Measurements from ENCODE around the gene REXO4. TPM values are rescaled to one million over a fixed set of nuclear protein-coding genes. Genes with fewer than 3 reads are reported as not detected.

Gene REXO4
- total and polyA plus RNA-seq, 4 donors: 7.4 to 12.1 (median 9.1) TPM

DNA sequence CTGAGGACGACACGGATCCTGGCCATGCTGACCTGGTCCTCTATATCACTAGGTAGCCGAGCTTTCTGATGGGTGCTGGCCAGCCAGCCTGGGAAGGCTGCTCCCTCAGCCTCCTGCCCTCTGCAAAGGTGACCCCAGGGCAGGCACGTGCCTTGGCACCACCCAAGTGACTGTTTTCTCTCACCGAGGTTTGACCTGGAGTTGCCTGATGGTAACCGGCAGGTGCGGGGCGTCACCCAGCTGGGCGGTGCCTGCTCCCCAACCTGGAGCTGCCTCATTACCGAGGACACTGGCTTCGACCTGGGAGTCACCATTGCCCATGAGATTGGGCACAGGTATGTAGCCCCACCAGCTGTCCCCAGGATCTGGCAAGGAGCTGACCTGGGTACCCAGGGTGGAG is 8.2 kb upstream of the REXO4 start:
- Histone ChIP-seq H3K27me3 (ENCODE audit: control insufficient read depth in 4 of 4, insufficient read depth in 4 of 4, low read length in 3 of 4) (no peaks in the 10 kb centered on the region), H3K9me3 (ENCODE audit: control insufficient read depth in 4 of 4, low read length in 3 of 4) (no peaks in the 10 kb centered on the region), H3K36me3 (ENCODE audit: control insufficient read depth in 4 of 4, insufficient read depth in 3 of 4, low read depth in 1 of 4, low read length in 3 of 4) (no peaks in the 10 kb centered on the region), H3K27ac (ENCODE audit: low read depth in 1 of 2, low read length in 2 of 2) (peak overlapping the region in 1 of 2 donors; percentile 7), H3K4me1 (ENCODE audit: control insufficient read depth in 4 of 4, insufficient read depth in 4 of 4, low read length in 3 of 4) (peaks cover 0 to 8% (median 4%) of the 10 kb centered on the region in 4 donors), H3K9ac (ENCODE audit: low read depth in 1 of 2, low read length in 2 of 2) (no peak overlapping the region), H3K4me3 (ENCODE audit: low read depth in 1 of 3, low read length in 3 of 3) (no peak overlapping the region)
- 76% methylated on average over 11 of the region's 11 CpGs for WGBS
- no peak for DNase-seq (ENCODE audit: low spot score)
- TF ChIP-seq, protein P1, sequence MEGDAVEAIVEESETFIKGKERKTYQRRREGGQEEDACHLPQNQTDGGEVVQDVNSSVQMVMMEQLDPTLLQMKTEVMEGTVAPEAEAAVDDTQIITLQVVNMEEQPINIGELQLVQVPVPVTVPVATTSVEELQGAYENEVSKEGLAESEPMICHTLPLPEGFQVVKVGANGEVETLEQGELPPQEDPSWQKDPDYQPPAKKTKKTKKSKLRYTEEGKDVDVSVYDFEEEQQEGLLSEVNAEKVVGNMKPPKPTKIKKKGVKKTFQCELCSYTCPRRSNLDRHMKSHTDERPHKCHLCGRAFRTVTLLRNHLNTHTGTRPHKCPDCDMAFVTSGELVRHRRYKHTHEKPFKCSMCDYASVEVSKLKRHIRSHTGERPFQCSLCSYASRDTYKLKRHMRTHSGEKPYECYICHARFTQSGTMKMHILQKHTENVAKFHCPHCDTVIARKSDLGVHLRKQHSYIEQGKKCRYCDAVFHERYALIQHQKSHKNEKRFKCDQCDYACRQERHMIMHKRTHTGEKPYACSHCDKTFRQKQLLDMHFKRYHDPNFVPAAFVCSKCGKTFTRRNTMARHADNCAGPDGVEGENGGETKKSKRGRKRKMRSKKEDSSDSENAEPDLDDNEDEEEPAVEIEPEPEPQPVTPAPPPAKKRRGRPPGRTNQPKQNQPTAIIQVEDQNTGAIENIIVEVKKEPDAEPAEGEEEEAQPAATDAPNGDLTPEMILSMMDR (IDR thresholded peaks at IDR 0.05; ENCODE audit: low read depth, low read length, missing input control): no peak
- no peak for TF ChIP-seq HNF4A (conservative IDR thresholded peaks at IDR 0.05)
- TF ChIP-seq, protein P2, sequence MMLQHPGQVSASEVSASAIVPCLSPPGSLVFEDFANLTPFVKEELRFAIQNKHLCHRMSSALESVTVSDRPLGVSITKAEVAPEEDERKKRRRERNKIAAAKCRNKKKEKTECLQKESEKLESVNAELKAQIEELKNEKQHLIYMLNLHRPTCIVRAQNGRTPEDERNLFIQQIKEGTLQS (IDR thresholded peaks at IDR 0.05): no peak
- no peak for TF ChIP-seq TAF1 (conservative IDR thresholded peaks at IDR 0.05)
- TF ChIP-seq, protein P3, sequence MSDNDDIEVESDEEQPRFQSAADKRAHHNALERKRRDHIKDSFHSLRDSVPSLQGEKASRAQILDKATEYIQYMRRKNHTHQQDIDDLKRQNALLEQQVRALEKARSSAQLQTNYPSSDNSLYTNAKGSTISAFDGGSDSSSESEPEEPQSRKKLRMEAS (IDR thresholded peaks at IDR 0.05): no peak
- TF ChIP-seq SP1 (IDR thresholded peaks at IDR 0.05): no peak
- TF ChIP-seq JUND (IDR thresholded peaks at IDR 0.05): no peak
- no peak for TF ChIP-seq HNF4G (IDR thresholded peaks at IDR 0.05)

DNA sequence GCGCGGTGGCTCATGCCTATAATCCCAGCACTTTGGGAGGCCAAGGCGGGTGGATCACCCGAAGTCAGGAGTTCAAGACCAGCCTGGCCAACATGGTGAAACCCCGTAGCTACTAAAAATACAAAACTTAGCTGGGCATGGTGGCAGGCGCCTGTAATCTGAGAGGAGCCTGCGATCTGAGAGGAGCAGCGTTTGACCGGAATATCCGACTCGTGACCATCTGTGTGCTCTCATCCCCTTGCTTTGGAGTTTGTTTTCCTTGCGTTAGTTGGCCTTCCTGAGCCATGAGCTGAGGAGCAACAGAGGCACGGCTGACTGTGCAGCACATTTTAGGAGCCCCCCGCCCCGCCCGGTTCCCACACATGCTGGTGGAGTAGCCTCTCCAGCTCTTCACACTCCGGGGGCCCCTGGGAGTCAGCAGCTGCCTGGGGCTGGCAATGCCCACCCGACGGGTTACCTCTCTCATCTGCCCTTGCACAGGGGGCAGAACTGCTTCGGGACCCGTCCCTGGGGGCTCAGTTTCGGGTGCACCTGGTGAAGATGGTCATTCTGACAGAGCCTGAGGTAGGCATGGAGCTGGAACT is 7.3 kb upstream of the REXO4 start:
- Histone ChIP-seq H3K36me3 (ENCODE audit: control insufficient read depth in 4 of 4, insufficient read depth in 3 of 4, low read depth in 1 of 4, low read length in 3 of 4) (no peaks in the 10 kb centered on the region), H3K9me3 (ENCODE audit: control insufficient read depth in 4 of 4, low read length in 3 of 4) (no peaks in the 10 kb centered on the region), H3K9ac (ENCODE audit: low read depth in 1 of 2, low read length in 2 of 2) (no peak overlapping the region), H3K4me1 (ENCODE audit: control insufficient read depth in 4 of 4, insufficient read depth in 4 of 4, low read length in 3 of 4) (peaks cover 0 to 8% (median 4%) of the 10 kb centered on the region in 4 donors), H3K27me3 (ENCODE audit: control insufficient read depth in 4 of 4, insufficient read depth in 4 of 4, low read length in 3 of 4) (no peaks in the 10 kb centered on the region), H3K4me3 (ENCODE audit: low read depth in 1 of 3, low read length in 3 of 3) (no peak overlapping the region), H3K27ac (ENCODE audit: low read depth in 1 of 2, low read length in 2 of 2) (no peak overlapping the region)
- 90% methylated on average over 22 of the region's 22 CpGs for WGBS
- no peak for TF ChIP-seq NR2F2 (IDR thresholded peaks at IDR 0.05)
- no peak for TF ChIP-seq GABPA (IDR thresholded peaks at IDR 0.05 in 1 of 2, conservative IDR thresholded peaks at IDR 0.05 in 1 of 2)
- TF ChIP-seq FOXA2 (IDR thresholded peaks at IDR 0.05): no peak
- TF ChIP-seq JUND (IDR thresholded peaks at IDR 0.05): no peak
- TF ChIP-seq RXRA (IDR thresholded peaks at IDR 0.05): no peak
- no peak for DNase-seq (ENCODE audit: low spot score)

DNA sequence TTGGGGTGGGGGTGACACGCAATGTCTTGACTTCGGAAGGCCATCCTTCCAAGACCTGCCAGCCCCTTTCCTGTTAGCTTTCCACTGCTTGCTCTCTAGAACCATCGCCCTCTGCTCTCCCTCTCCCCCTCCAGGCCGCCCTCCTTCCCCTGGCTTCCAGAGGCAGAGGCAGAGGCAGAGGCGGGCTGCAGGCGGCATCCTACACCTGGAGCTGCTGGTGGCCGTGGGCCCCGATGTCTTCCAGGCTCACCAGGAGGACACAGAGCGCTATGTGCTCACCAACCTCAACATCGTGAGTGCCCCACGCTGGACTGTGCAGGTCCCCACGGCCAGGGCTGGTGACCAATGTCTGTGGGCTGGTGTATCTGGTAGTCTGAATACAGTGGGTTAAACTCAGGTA is 6.4 kb upstream of the REXO4 start:
- Histone ChIP-seq H3K27me3 (ENCODE audit: control insufficient read depth in 4 of 4, insufficient read depth in 4 of 4, low read length in 3 of 4) (no peaks in the 10 kb centered on the region), H3K4me1 (ENCODE audit: control insufficient read depth in 4 of 4, insufficient read depth in 4 of 4, low read length in 3 of 4) (peaks cover 0 to 5% (median 4%) of the 10 kb centered on the region in 4 donors), H3K36me3 (ENCODE audit: control insufficient read depth in 4 of 4, insufficient read depth in 3 of 4, low read depth in 1 of 4, low read length in 3 of 4) (no peaks in the 10 kb centered on the region), H3K9me3 (ENCODE audit: control insufficient read depth in 4 of 4, low read length in 3 of 4) (no peaks in the 10 kb centered on the region), H3K27ac (ENCODE audit: low read depth in 1 of 2, low read length in 2 of 2) (peak overlapping the region in 1 of 2 donors; percentile 14), H3K9ac (ENCODE audit: low read depth in 1 of 2, low read length in 2 of 2) (no peak overlapping the region), H3K4me3 (ENCODE audit: low read depth in 1 of 3, low read length in 3 of 3) (no peak overlapping the region)
- no peak for DNase-seq (ENCODE audit: low spot score)
- 90% methylated on average over 12 of the region's 12 CpGs for WGBS
- TF ChIP-seq, protein P4, sequence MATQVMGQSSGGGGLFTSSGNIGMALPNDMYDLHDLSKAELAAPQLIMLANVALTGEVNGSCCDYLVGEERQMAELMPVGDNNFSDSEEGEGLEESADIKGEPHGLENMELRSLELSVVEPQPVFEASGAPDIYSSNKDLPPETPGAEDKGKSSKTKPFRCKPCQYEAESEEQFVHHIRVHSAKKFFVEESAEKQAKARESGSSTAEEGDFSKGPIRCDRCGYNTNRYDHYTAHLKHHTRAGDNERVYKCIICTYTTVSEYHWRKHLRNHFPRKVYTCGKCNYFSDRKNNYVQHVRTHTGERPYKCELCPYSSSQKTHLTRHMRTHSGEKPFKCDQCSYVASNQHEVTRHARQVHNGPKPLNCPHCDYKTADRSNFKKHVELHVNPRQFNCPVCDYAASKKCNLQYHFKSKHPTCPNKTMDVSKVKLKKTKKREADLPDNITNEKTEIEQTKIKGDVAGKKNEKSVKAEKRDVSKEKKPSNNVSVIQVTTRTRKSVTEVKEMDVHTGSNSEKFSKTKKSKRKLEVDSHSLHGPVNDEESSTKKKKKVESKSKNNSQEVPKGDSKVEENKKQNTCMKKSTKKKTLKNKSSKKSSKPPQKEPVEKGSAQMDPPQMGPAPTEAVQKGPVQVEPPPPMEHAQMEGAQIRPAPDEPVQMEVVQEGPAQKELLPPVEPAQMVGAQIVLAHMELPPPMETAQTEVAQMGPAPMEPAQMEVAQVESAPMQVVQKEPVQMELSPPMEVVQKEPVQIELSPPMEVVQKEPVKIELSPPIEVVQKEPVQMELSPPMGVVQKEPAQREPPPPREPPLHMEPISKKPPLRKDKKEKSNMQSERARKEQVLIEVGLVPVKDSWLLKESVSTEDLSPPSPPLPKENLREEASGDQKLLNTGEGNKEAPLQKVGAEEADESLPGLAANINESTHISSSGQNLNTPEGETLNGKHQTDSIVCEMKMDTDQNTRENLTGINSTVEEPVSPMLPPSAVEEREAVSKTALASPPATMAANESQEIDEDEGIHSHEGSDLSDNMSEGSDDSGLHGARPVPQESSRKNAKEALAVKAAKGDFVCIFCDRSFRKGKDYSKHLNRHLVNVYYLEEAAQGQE (IDR thresholded peaks at IDR 0.05): no peak
